ENCODE measurements around the gene PDE10A.

PDE10A gene

DNA sequence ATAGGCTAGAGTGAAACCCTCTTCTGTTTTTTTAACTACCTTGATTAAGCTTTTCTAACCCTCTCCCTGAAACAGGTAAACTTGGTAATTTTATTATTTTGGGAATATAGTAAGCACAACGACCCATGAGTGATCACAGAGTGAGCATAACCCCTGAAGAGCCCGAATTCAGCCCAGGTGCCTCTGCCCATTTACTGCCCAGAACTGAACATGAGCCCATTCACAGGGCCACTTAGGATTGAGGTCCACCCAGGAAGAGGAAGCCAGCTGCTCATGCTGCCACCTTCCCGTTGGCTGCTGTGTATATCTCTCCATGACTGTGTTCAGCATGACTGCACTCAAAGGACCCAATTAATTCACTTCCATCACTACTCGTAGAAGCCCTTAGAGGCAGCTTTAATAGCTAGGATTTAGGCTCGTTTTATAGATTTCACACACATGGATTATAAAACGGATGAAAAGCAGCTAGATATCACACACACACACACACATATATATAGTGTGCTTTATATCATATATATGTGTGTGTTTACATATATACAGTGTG lies 8.3 kb upstream of the PDE10A start:
- peaks cover under 1% of the 10 kb centered on the region; the same call in 1 of the 2 replicates for H3K27me3 ChIP-seq (ENCODE audit: low read depth)

DNA sequence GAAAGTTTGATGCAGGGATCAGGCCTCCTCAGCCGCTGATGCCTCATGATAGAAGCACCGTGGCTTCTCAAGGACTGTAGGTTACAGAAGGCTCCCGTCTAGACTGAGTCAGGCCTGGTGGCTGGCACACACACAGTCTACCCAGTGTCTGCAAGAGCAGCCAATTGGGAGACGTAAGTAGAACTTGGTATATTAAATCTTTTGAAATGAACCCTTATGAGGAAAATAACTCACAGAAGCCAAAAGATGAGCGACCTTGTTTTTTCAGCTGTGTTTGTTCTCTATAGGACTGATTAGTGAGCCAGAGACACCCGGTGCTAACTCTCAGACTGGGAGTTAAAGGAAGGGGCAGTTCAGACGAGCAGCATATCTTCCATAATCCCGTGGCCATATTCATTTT lies 5.9 kb upstream of the PDE10A start:
- H3K27me3 ChIP-seq (ENCODE audit: low read depth), result peaks cover 12% of the 10 kb centered on the region
- no peaks in the 10 kb centered on the region for H3K36me3 ChIP-seq (replicated peaks)
- in situ Hi-C loops (cut with MboI; ENCODE audit: low sequenced_read_pairs), result no loop called here
- no peaks in the 10 kb centered on the region for H3K9me3 ChIP-seq
- H3K4me3 ChIP-seq, result no peak overlapping the region
- DNase-seq (ENCODE audit: low spot score in 2 of 2), result no peak
- peaks cover 20% of the 10 kb centered on the region for H3K4me1 ChIP-seq

More for the DNA sequence above, 8.3 kb upstream of the PDE10A start:
- Histone ChIP-seq H3K36me3 (replicated peaks) (no peaks in the 10 kb centered on the region), H3K9me3 (no peaks in the 10 kb centered on the region), H3K4me3 (no peak overlapping the region), H3K4me1 (peaks cover 12% of the 10 kb centered on the region)
- DNase-seq (ENCODE audit: low spot score in 2 of 2), result no peak
- in situ Hi-C loops (cut with MboI; ENCODE audit: low sequenced_read_pairs), result no loop called here

DNA sequence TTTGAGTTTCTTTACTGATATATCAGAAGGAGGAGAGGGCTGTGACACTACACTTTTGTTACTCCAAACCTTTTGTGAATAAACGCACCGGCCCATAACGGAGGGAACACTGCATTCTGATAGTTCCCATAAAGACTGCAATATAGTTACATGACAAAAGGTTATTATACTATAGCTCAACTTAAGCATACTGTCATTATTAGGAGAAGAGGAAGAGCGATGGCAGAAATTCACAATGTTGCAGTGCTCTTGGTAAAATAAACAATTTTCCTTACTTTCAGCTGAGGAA lies 2.3 kb upstream of the PDE10A start:
- no peaks in the 10 kb centered on the region for H3K36me3 ChIP-seq (replicated peaks)
- H3K4me1 ChIP-seq, result peaks cover 20% of the 10 kb centered on the region
- H3K9me3 ChIP-seq, result no peaks in the 10 kb centered on the region
- peak; percentile 50 to 61 for DNase-seq (ENCODE audit: low spot score in 2 of 2)
- in situ Hi-C loops (cut with MboI; ENCODE audit: low sequenced_read_pairs), result no loop called here
- H3K4me3 ChIP-seq, result no peak overlapping the region
- peaks cover 18% of the 10 kb centered on the region for H3K27me3 ChIP-seq (ENCODE audit: low read depth)

DNA sequence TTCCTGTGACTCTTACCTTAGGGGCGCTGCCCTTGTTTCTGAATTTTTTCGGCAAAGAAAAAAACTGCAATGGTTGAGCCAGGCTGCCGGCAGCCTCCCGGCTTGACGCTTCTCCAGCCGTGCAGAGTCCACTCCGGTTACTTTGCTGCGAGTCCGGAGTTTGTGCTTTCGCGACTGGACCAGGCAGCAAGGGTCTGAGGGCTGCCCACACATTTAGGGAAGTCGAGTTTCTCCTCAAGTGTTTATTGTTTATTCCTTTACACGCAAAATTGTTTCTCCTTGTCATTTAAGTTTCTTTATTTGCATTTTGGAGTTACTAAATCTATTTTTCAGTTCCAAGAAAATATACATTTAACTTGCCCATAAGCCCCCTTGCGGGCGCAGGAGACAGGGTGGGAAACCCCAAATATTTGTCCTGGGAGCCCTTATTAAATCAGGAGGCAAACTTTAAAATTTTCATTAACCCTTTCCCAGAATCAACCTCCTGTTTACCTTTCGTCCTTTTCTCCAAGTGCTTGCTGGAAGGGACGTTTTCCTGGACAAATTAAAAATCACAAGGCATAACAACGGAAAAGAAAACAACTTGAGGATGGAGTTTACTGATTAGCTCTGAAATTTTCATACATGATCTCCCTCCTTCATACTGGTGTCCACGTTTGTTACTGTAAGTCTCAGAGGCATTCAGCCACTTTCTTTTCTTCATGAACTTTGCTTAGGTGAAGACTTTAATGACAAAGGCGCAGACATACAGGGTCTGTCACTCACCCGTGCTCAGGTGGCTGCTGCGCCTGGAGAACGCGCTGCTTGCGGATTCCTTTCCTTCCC lies 1.7 kb upstream of the PDE10A start:
- Histone ChIP-seq H3K9me3 (no peaks in the 10 kb centered on the region), H3K4me3 (peak overlapping the region; percentile 45), H3K27me3 (ENCODE audit: low read depth) (peaks cover 18% of the 10 kb centered on the region), H3K4me1 (peaks cover 24% of the 10 kb centered on the region), H3K36me3 (replicated peaks) (no peaks in the 10 kb centered on the region)
- in situ Hi-C loops (cut with MboI; ENCODE audit: low sequenced_read_pairs), result no loop called here
- no peak for DNase-seq (ENCODE audit: low spot score in 2 of 2)

DNA sequence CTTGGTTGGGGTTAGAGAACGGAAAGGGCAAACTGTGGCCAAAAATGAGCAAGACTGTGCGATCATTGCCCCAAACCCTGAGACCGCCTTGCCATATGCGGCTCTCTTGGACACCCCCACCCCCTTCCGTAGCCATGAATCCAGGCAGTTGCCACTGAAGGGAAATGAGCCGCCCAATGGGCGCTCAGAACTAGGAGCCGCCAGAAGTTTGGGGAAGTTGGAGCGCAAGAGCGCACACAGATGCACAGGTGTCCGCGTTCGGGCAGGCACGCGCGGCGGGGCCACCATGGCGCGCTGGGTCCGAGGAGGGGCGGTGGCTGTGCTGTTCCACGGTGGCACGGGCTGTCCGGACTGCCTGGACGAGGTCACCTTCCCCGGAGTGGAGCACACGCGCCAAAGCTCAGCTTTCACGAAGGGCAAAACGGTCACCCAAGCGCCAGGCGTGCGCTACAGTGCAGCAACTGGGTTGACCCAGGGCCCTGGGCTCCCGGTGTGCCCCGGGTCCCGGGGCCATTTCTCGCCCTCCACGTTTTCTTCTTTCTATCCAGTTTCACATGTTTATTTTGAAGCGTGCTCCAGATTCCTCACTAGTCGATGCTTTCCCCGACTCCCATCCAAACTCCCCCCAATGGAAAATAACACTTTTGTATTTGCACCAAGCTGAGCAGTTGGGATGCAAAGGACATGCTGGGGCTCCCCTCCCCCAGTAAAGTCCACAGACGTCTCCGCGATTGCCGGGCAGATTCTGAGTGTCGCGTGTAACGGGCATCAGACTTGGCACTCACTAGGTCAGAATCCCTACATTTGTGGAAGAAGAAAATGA lies 906 bp upstream of the PDE10A start:
- DNase-seq (ENCODE audit: low spot score in 2 of 2), result peak in 1 of 2 experiments; percentile 49
- in situ Hi-C loops (cut with MboI; ENCODE audit: low sequenced_read_pairs), result no loop called here

DNA sequence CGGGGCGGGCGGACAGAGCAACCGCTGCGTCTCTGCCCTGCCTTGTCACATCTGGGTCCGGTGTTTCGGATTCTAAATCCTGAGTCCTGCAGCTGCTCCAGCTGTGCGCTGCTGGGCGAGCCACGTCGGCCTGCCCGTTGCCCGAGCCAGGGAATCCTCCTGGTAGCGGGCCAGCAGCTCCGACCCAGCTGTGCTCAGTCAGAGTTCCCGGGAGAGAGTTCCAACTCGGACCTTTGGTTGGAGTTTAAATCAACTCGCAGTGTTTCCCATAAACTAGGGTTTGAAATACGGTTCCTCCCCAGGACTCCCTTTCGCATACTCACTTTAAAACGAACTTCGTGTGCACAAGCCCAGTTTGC lies 315 bp upstream of the PDE10A start:
- in situ Hi-C loops (cut with MboI; ENCODE audit: low sequenced_read_pairs), result no loop called here
- peak in 1 of 2 experiments; percentile 35 for DNase-seq (ENCODE audit: low spot score in 2 of 2)
- Histone ChIP-seq H3K4me1 (peaks cover 24% of the 10 kb centered on the region), H3K36me3 (replicated peaks) (no peaks in the 10 kb centered on the region), H3K9me3 (no peaks in the 10 kb centered on the region), H3K27me3 (ENCODE audit: low read depth) (peaks cover 18% of the 10 kb centered on the region), H3K4me3 (peak overlapping the region; percentile 45)

More for the DNA sequence above, 906 bp upstream of the PDE10A start:
- peaks cover 24% of the 10 kb centered on the region for H3K4me1 ChIP-seq
- peaks cover 18% of the 10 kb centered on the region for H3K27me3 ChIP-seq (ENCODE audit: low read depth)
- no peaks in the 10 kb centered on the region for H3K9me3 ChIP-seq
- peak overlapping the region; percentile 45 for H3K4me3 ChIP-seq
- H3K36me3 ChIP-seq (replicated peaks), result no peaks in the 10 kb centered on the region

DNA sequence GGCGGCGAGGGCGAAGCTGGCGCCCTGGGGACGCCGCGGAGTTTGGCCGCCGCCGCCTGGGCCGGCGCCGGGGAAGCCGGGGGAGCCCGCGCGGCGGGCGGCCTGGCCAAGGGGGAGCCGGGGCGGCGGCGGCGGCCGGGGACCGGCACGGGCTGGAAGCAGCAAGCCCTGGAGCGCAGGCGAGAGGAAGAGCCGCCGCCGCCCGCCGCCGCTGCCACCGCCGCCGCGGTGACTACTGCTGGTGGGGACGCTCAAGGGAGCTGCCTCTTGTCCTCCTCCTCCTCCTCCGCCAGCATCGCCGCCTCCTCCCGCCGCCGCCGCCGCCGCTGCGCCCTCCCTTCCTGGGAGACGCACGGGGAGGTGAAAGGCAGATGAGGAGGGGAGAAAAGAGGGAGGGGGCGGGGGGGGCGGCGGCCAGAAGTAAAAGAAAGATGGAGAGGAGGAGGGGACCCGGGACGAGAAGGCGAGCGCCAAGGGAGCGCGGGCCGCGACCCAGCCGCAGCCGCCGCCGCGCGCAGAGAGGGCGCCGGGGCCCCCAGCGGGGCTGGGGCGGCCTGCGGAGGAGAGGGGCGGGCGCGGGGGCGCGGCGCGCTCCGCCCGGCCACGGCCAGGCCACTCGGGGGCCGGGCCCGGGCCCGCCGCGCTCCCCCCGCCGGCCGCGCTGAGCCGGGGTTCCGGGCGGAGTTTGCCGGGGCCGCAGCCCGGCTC lies 846 bp downstream of the PDE10A start:
- DNase-seq (ENCODE audit: low spot score in 2 of 2), result peak in 1 of 2 experiments; percentile 69
- Histone ChIP-seq H3K4me3 (peak overlapping the region; percentile 71), H3K9me3 (no peaks in the 10 kb centered on the region), H3K36me3 (replicated peaks) (no peaks in the 10 kb centered on the region), H3K27me3 (ENCODE audit: low read depth) (peaks cover 18% of the 10 kb centered on the region), H3K4me1 (peaks cover 34% of the 10 kb centered on the region)
- in situ Hi-C loops (cut with MboI; ENCODE audit: low sequenced_read_pairs), result no loop called here

DNA sequence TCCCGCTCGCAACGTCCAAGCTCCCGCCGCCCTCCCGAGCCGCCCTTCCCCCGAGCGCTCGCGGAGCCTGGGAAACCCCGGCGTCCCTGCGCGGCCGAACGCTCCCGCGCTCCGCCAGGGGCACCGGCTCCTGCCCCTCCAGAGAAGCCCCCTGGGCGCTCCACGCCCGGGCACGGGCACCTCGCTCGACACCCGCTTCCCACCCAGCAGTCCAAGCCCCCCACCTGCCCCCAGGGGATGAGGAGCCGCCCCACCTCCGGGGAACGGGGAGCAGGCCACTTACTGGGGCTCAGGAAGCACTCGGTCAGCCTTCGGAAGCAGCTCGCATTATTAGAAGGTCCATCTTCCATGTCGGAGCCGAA lies 1.4 kb downstream of the PDE10A start:
- Histone ChIP-seq H3K27me3 (ENCODE audit: low read depth) (peaks cover 18% of the 10 kb centered on the region), H3K9me3 (no peaks in the 10 kb centered on the region), H3K4me3 (peak overlapping the region; percentile 71), H3K36me3 (replicated peaks) (no peaks in the 10 kb centered on the region), H3K4me1 (peaks cover 37% of the 10 kb centered on the region)
- peak in 1 of 2 experiments; percentile 12 for DNase-seq (ENCODE audit: low spot score in 2 of 2)
- in situ Hi-C loops (cut with MboI; ENCODE audit: low sequenced_read_pairs), result no loop called here

DNA sequence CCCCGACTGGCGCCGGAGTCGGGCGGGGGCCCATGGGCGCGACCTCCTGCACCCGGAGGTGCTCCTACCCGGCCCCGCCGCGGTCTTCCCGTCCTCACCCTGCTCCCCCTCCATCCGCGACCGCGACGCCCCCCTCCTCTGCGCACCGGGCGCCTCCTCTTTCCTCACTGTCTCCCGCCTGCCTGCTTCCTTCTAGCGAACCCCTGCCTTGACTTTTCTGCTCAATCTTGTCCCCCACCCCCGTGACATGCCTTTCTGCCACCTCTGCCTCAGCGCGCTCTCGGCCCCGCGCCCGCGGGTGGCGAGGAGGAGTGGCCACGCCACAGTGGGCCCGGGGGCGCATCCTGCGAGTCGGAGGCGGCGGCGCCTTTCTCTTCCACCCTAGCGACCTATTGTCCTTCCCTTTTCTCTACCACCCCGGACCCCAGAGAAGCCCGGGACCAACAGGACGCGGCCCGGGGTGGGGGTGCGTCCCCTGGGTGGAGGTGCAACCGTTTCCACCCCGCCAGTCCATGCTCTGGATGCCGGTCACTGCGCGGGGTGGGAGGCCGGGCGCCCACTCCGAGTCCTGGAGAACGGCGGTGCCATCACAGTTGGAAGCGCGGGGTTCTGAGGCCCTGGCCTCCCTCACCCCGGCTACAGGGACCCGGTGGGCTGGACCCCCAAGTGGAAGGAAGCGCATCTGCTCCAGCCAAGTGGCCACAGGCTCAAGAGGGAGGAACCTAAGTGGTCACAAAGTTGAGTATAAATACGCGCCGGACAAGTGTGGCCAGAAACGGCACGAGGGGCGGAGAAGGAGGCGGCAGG lies 2.0 kb downstream of the PDE10A start:
- Histone ChIP-seq H3K9me3 (no peaks in the 10 kb centered on the region), H3K27me3 (ENCODE audit: low read depth) (peaks cover 16% of the 10 kb centered on the region), H3K36me3 (replicated peaks) (no peaks in the 10 kb centered on the region), H3K4me1 (peaks cover 37% of the 10 kb centered on the region), H3K4me3 (peak overlapping the region; percentile 71)
- peak in 1 of 2 experiments; percentile 45 for DNase-seq (ENCODE audit: low spot score in 2 of 2)
- in situ Hi-C loops (cut with MboI; ENCODE audit: low sequenced_read_pairs), result no loop called here

DNA sequence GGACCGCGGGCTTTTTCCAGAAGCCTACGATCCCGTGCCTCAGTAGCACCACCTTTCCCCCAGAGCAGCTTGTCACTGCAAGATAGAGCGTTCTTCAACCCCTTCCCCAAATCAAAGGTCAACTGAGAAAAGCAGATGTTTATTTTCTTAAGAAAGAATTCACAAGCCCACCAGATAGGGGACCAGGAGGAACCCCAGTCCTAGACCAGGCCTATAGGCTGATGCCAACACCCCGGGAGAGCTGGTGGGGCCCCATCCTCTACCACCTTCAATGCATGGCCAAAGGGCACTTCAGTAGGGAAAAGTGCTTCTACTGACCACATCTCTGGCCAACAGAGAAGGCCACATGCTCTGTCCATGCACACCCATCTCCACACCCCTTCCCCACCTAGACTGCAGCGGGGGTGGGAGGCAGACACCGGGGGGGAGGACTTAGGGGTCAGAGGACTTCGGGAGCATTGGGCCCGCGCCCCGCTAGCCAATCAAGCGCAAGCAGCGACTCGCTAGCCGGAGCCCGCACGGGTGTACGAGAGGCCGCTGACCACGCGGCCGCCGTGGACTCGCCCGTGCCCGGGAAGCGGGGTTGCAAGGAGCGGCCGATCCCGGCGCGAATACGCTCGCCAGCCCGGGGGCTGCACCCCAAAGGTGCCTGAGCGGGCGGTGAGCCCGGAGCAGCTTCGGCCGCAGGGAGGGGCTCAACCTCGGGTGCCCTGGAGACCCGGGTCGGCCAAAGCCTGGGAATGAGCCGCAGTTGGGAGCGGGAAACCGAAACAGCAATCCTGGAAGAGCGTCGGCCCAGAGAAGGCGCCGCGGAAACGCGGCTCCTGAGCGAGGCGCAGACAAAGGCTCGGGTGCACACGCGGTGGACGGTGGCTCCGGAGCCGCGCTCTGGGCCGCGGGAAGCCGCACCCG lies 2.8 kb downstream of the PDE10A start:
- Histone ChIP-seq H3K27me3 (ENCODE audit: low read depth) (peaks cover 16% of the 10 kb centered on the region), H3K4me1 (peaks cover 37% of the 10 kb centered on the region), H3K9me3 (no peaks in the 10 kb centered on the region), H3K4me3 (peak overlapping the region; percentile 71), H3K36me3 (replicated peaks) (no peaks in the 10 kb centered on the region)
- in situ Hi-C loops (cut with MboI; ENCODE audit: low sequenced_read_pairs), result no loop called here
- peak in 1 of 2 experiments; percentile 40 for DNase-seq (ENCODE audit: low spot score in 2 of 2)

DNA sequence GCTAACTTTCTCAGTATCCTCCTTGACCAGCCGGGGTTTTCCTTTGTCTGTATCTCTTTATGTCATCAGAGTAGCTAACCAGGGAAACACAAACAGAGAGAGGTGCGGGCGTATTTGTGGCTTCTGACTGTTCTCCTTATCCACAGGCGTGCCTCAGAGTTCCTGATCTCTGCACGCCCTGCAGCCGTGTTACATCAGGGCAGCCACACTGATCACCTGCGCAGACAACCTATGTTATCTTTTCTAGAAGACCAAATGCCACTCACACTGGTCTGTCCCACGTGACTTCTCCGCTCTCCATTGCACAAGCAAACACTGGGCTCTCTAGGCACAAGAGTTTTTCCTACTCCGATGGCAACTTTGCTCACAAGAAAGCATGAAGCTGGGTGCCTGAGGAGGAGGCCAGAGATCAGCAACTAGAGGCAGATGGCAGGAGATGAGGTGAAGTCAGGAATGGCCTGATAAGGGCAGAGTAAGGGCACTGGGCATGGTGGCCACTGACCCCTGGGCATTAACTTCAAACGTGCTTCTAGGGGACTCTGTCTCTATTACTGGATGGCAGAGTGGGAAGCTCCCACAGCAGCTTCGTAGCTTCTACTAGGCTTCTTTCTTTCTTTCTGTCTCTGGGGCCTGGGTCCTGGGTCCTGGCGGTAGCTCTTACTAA lies 4.5 kb downstream of the PDE10A start:
- H3K9me3 ChIP-seq, result no peaks in the 10 kb centered on the region
- peaks cover 2% of the 10 kb centered on the region for H3K27me3 ChIP-seq (ENCODE audit: low read depth)
- DNase-seq (ENCODE audit: low spot score in 2 of 2), result no peak
- H3K36me3 ChIP-seq (replicated peaks), result no peaks in the 10 kb centered on the region
- H3K4me1 ChIP-seq, result peaks cover 22% of the 10 kb centered on the region
- in situ Hi-C loops (cut with MboI; ENCODE audit: low sequenced_read_pairs), result no loop called here
- no peak overlapping the region for H3K4me3 ChIP-seq

DNA sequence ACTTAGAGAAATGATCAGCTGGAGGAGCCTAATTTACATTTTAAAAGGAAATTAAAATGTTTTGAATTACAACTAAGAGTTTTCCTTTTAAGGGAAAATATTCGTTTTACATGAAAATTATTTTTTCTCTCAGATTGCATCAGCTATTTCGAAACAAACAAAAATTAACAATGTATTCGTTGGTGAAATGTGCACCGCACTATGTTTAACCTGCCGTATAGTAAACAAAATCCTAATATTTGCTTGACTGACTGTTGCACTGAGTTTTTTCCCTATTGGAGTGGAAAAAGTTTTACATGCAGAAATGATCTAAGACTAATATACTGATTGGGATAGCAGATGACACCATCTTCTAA lies 5.7 kb downstream of the PDE10A start:
- peaks cover 20% of the 10 kb centered on the region for H3K4me1 ChIP-seq
- no peaks in the 10 kb centered on the region for H3K27me3 ChIP-seq (ENCODE audit: low read depth)
- no peak for DNase-seq (ENCODE audit: low spot score in 2 of 2)
- no peaks in the 10 kb centered on the region for H3K9me3 ChIP-seq
- H3K36me3 ChIP-seq (replicated peaks), result no peaks in the 10 kb centered on the region
- in situ Hi-C loops (cut with MboI; ENCODE audit: low sequenced_read_pairs), result no loop called here
- H3K4me3 ChIP-seq, result no peak overlapping the region

All from HAP-1 (cell line).